Upper lobe of left lung (tissue), 4 donors: ENCODE results near the gene DYSF.

Experiments used
- CTCF ChIP-seq, 6 experiments: fragments of 450-650 bp in 4 of 6; fragments of 200-600 bp in 2 of 6; sonication (generic) in 2 of 6; IDR thresholded peaks; one replicate each; pipeline ENCODE4 v1.5.1; 2016 to 2019; ENCODE audit warnings: antibody characterized with exemption in 6 of 6
- EP300 ChIP-seq, 4 donors: sonication (generic); formaldehyde crosslinking; IDR thresholded peaks; one replicate each; pipeline ENCODE4 v1.5.1; 2017; ENCODE audit warnings: antibody characterized with exemption in 4 of 4, control low read depth in 2 of 4
- POLR2A ChIP-seq, 4 donors: fragments of 450-650 bp; IDR thresholded peaks; one replicate each; pipeline ENCODE4 v1.5.1; 2016 to 2017; ENCODE audit warnings: antibody characterized with exemption in 4 of 4, mild to moderate bottlenecking in 2 of 4

- TF ChIP-seq CTCF (IDR thresholded peaks at IDR 0.05): no peak
- TF ChIP-seq POLR2A (IDR thresholded peaks at IDR 0.05): no peak
- no peak for TF ChIP-seq EP300 (IDR thresholded peaks at IDR 0.05)
Observed at GRCh38 chr2:71595569-71595968, 142.2 kb downstream of the DYSF start.
